Transverse colon (tissue), 4 donors: ENCODE results near the gene ZNF165.

ENCODE experiments used
- CTCF ChIP-seq, 5 experiments: fragments of 200-600 bp in 3 of 5; fragments of 450-650 bp in 2 of 5; sonication (generic) in 3 of 5; IDR thresholded peaks; 1 replicate in 2 of 5; 2 replicates in 3 of 5; pipeline ENCODE4 v1.5.1; 2016 to 2017; ENCODE audit warnings: antibody characterized with exemption in 5 of 5, inconsistent platforms in 3 of 5, mild to moderate bottlenecking in 2 of 5, moderate library complexity in 1 of 5
- EP300 ChIP-seq: sonication (generic); formaldehyde crosslinking; IDR thresholded peaks from one replicate; pipeline ENCODE4 v1.6.1; 2017; ENCODE audit warnings: antibody characterized with exemption, low read depth
- POLR2AphosphoS5 ChIP-seq, 3 donors: sonication (generic); formaldehyde crosslinking; IDR thresholded peaks; one replicate each; pipeline ENCODE4 v1.6.1; 2016; ENCODE audit warnings: antibody characterized with exemption in 3 of 3

DNA sequence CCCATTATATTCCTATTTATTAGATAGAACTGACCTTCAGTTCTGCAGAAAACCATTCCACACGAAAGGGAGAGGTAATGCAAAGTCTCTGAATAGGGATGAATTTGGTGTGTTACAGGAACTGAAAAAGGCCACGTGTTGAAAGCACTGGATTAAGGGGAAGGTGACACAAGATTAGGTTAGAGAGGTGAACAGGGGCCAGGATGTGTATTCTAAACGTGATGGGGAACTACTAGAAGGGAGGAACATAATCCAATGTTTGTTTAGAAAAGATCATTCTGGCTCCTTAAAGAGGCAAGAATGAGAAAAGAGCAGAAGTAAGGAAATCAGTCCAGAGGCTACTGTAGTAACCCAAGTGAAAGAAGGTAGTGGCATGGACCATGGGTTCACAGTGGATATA, 55.0 kb downstream of the ZNF165 start:
- TF ChIP-seq CTCF (IDR thresholded peaks at IDR 0.05): no peak
- no peak for TF ChIP-seq POLR2AphosphoS5 (IDR thresholded peaks at IDR 0.05)
- TF ChIP-seq EP300: no peak
